Dedifferentiated amniotic fluid mesenchymal stem cell (primary cell): ENCODE data around the gene CBX4.

Experiments used
- DNase-seq: peaks from one replicate; pipeline ENCODE4 v3.0.0-alpha.2; 2016; ENCODE audit errors: extremely low spot score

CBX4 gene

GRCh38 chr17:79829457-79829856 lies 9.8 kb downstream of the CBX4 start:
- DNase-seq = no peak

- DNase-seq = no peak
Observed at GRCh38 chr17:79829004-79829403, 10.2 kb downstream of the CBX4 start.

GRCh38 chr17:79826841-79827578 lies 12.2 kb downstream of the CBX4 start:
- DNase-seq = no peak

GRCh38 chr17:79826204-79826680 lies 13.0 kb downstream of the CBX4 start:
- no peak for DNase-seq

GRCh38 chr17:79825580-79825921 lies 13.7 kb downstream of the CBX4 start:
- DNase-seq = no peak

GRCh38 chr17:79824893-79825579 lies 14.2 kb downstream of the CBX4 start:
- DNase-seq = no peak

- no peak for DNase-seq
Observed at GRCh38 chr17:79824234-79824633, 15.0 kb downstream of the CBX4 start.

GRCh38 chr17:79822583-79823124 lies 16.6 kb downstream of the CBX4 start:
- no peak for DNase-seq

GRCh38 chr17:79821331-79822095 lies 17.7 kb downstream of the CBX4 start:
- no peak for DNase-seq

- no peak for DNase-seq
Observed at GRCh38 chr17:79820959-79821330, 18.3 kb downstream of the CBX4 start.

- no peak for DNase-seq
Observed at GRCh38 chr17:79819534-79820276, 19.5 kb downstream of the CBX4 start.

GRCh38 chr17:79819085-79819484 lies 20.2 kb downstream of the CBX4 start:
- no peak for DNase-seq

- no peak for DNase-seq
Observed at GRCh38 chr17:79818026-79818758, 21.0 kb downstream of the CBX4 start.

GRCh38 chr17:79815836-79816461 lies 23.3 kb downstream of the CBX4 start:
- DNase-seq = no peak

GRCh38 chr17:79814974-79815835 lies 24.0 kb downstream of the CBX4 start:
- no peak for DNase-seq

GRCh38 chr17:79814127-79814973 lies 24.9 kb downstream of the CBX4 start:
- DNase-seq = no peak

GRCh38 chr17:79813297-79814126 lies 25.7 kb downstream of the CBX4 start:
- no peak for DNase-seq
